GM21717 (cell line): ENCODE results near the gene NOS1AP.

Source experiments
- ATAC-seq: cut with Tn5 transposase; IDR thresholded peaks from one replicate; pipeline ENCODE4 v1.9.1; 2021; ENCODE audit warnings: mild to moderate bottlenecking, moderate library complexity; ENCODE audit not compliant: unreplicated experiment

Gene NOS1AP

GRCh38 chr1:162088281-162088969, 18.9 kb downstream of the NOS1AP start:
- ATAC-seq = no peak

DNA sequence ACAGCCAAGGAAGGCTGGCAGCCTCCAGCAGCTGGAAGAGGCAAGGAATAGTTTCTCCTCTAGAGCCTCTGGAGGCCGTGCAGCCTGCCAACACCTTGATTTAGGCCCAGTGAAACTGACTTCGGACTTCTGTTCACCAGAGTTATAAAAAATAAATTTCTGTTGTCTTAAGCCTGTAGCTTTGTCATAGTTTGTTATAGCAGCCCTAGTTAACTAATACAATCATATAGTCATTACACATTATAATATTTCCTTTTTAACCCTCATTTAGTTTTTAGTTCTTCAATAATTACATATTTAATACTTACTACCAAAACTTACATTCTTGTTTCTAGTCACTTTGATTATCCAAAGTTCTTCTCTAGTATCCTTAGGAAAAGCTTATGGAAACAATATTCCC, 20.3 kb downstream of the NOS1AP start:
- ATAC-seq = no peak

DNA sequence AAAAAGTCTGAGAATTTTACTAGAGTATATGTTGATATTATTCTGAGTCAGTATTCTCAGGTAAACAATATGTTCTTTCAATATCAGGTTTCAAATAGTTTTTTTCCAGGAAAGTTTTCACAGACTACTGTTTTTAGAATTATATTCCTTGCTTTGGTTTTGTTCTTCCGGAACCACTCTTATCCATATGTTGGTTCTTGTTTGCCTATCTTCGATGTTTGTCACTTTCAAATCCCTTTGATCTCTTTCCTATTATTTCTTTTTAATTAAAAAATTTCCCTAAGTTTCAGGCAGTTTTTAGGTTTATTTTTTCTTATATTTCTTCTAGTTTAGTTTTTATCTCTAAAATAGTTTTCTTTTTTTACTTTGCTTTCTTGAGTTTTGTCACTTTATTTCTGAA, 20.9 kb downstream of the NOS1AP start:
- ATAC-seq = no peak

DNA sequence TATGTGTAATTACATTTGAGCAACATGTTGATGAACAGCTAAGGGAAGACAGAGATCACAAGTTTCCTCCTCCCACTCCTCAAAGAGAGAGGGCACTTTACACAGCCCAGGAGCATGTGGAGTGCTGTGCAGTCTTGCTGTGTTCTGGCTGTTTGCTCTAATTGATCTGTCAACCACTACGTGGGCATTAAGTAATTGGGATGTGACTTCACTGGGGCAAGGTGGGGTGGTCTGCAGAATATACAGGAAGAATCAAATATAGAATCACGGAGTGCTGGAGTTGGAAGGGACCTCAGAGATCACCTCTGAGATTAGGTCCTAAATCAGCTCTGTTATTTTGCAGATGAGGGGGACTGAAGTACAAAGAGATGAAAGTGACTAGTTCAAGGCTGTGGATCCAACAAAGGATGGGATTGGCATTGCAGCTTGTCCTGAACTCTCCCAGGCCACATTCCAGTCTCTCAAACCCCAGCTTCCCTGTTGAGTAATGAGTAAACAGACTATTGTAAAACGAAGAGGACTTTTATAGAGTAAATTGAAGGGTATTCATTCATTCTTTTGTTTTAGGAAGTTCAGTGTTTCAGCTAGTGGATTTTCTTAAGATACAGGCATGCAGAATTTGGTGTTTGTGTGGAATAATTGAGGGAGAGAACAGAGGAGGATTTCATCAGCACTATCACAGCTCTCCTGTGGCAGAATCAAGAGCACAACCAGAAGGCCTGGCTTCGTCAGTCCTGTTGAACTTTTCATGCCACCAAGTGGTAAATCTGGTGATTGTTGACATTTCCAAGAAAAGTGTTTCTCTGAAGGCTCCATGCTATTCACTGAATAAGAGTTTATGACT, 22.4 kb downstream of the NOS1AP start:
- no peak for ATAC-seq

- no peak for ATAC-seq
These were observed 23.6 kb downstream of the NOS1AP start for GRCh38 chr1:162093095-162093494.

GRCh38 chr1:162094271-162094670, 24.8 kb downstream of the NOS1AP start:
- ATAC-seq = no peak

DNA sequence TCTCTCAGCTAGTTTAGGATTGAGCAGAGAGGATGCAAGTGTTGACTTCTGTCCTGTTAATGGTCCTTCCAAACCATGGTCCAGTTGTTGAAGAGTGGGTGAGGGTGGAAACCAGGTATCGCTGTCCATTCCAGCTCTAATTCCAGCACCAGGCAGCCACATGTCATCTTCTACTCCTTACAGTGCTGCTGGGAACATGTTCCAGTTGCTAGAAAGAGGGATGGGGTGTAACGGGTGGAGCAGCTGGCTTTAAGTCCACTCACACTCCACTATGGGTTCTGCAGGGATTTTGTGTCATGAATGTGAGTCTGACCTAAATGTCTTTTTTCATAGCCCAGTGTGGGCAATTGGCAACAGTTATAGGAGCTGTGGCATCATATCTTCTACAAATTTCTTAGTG, 25.2 kb downstream of the NOS1AP start:
- no peak for ATAC-seq

GRCh38 chr1:162107911-162108310, 38.4 kb downstream of the NOS1AP start:
- ATAC-seq = no peak

GRCh38 chr1:162108426-162108825, 38.9 kb downstream of the NOS1AP start:
- ATAC-seq = no peak

GRCh38 chr1:162110910-162111309, 41.4 kb downstream of the NOS1AP start:
- no peak for ATAC-seq

DNA sequence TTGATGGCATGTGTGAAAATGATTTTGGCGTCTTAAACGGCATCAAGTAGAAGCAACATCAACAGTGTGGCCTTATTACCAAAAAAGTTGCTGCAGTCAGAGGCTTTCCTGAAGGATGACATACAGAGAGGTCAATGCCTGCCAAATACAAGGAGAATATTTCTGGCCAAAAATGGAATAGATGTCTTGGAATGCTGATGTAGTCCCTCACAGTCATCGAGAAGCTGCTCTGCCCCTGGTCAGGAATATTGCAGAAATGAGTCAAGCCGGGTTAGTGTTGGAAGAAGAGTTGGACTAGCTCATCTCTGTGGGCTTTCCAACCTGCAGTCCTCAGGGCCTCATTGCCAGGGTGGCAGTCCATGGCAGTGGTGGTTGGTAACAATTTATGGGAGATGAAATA, 42.1 kb downstream of the NOS1AP start:
- no peak for ATAC-seq

- no peak for ATAC-seq
These were observed 43.9 kb downstream of the NOS1AP start for GRCh38 chr1:162113419-162113818.

DNA sequence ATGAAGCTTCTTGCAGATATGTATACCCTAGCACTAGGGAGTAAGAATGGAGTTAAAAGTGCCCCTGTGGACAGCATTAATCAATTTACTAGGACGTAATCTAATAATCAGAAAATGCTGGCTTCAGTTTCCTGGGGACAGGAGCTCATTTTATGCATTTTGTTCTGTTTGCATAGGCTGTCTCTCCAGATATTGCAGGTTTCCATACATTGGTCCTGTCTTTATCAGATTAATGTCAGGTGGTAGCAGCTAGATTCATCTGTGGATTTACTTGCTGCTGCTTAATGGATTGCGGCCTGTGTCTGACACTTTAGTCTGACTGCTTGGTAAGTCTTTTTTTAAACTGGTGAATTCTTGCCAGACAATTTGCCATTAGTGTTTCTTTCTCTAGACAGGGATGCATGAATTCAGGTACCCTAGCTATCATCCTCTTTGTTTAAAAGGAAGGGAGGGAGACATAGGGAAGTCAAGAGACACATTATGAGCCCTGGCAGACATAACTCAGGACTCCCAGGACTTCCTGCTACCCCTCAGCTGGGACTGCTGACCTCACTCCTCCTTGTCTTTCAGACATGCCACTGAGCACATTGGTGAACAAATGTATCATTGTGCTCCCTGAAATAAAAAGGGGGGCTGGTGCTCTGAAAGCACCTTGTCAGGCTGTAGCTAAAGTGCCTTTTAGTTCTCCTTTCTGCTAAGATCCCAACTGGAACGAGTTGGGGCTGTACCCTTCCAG, 47.7 kb downstream of the NOS1AP start:
- ATAC-seq = no peak

DNA sequence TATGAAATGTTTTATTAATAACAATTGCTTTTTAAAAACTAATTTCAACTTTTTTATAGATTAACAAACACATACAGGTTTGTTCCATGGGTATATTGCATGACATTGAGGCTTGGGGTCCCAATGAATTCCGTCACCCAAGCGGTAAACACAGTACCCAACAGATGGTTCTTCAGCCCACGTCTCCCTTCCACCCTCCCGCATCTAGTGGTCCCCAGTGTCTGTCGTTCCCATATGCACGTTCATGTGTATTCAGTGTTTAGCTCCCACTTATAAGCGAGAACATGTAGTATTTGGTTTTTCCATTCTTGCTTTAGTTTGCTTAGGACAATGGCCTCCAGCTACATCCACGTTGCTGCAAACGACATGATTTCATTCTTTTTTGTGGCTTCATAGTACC, 48.6 kb downstream of the NOS1AP start:
- ATAC-seq = no peak

DNA sequence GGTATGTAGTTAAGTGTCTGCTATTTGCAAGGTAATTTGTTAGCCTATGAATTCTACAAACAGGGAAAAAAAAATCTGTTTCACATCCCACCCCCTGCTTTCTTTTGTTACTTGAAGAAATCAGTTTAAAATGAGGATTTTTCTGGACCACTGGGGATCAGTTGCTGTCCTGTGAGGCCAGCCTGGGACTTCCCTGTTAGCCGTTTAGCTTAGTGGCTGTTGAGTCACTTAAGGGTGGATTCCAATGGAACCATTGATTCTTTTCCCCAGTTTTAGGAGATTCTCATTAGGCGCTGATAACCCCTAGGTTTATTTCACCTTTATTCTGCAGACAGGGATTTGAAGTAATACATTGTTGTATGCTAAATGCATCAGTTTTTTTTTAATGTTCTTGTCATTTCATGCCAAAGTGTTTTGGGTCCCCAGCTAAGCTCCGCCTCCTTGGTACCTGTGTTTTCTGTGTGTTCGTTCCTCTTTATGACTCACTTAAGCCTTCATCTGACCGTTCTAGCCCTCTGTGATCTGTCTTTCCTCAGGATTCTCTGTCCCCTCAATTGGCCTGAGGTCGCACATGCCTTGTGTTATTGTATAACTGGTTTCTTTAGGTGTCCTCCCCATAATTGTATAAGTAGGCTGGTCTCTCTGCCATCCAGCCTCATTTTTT, 59.3 kb downstream of the NOS1AP start:
- no peak for ATAC-seq

GRCh38 chr1:162130308-162130707, 60.8 kb downstream of the NOS1AP start:
- no peak for ATAC-seq

DNA sequence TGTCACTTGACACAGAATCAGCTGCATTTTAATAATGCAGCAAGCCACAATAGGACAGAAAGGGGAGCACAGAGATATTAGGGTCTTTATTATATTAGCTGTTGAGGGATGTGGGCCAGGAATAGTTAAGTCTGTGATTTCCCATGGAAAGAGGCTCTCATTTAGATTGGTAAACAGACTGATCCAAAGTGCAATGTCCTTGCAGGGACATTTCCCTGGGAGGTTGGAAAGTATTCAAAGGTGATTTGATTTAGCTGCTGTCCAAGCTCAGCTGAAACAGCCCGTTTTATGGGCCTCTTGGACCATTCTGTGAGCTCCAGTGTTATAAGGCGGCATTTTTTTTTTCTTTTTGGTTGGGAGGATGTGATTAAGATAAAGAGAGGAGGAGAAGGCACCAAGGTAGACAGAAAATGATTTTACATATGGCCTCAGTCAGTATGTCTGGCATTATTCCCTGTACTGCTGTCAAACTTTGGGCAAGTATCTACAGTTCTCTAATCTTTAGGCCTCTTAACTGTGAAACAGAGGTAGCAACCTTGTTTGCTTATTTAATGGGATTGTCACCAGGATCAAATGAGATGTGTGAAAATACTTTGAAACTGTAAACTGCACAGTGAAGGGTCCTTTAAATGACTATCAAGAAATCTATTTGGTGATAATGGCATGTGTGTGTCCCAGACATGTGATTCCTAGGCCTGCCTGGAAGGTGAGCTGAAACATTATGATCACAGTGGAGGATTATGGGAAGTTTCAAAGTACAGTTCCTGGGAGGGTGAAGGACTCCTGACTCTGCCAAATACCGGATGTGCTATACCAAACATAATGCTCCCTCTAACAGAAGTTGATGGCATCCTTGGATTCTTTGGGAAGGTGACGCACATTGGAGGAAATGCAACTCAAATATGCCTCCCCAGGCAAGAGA, 62.2 kb downstream of the NOS1AP start:
- ATAC-seq = no peak

GRCh38 chr1:162133566-162133965, 64.1 kb downstream of the NOS1AP start:
- no peak for ATAC-seq

GRCh38 chr1:162134646-162135045, 65.2 kb downstream of the NOS1AP start:
- no peak for ATAC-seq

GRCh38 chr1:162135271-162135775, 65.8 kb downstream of the NOS1AP start:
- ATAC-seq = no peak
